C4-2B (cell line): ENCODE measurements around the gene SASH1.

Source experiments
- CTCF ChIP-seq: fragments of 450-650 bp; conservative IDR thresholded peaks from 2 replicates; pipeline ENCODE4 v1.5.1; 2017; ENCODE audit warnings: mild to moderate bottlenecking
- ZFX ChIP-seq: fragments of 450-650 bp; IDR thresholded peaks from 2 replicates; pipeline ENCODE4 v1.6.1; 2017

DNA sequence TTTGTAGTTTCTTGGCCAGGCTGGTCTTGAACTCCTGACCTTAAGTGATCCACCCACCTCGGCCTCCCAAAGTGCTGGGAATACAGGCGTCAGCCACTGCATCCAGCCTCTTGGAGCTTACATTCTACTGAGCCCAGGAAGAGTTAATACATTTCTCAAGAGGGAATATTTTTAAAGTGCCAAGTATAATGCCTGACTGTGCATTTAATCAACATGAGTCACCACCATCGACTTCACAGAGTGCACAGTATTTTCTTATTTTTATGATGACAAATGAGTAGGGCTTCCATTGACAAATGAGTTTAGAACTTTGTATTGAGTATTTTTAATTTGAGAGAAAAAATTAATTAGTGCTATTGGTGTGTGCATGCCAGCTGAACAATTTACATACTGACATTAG is 72.2 kb downstream of the SASH1 start:
- no peak for TF ChIP-seq CTCF
- TF ChIP-seq ZFX = no peak
